Right renal cortex interstitium (tissue), 3 donors: ENCODE data around the gene MED26. TPM values are rescaled to one million over a fixed set of nuclear protein-coding genes. Genes with fewer than 3 reads are reported as not detected.

ENCODE experiments used
- polyA plus RNA-seq, 3 donors: library from polyadenylated mRNA; unstranded; fragments of 120-200 nt; gene quantifications; one replicate each; pipeline ENCODE4 v1.2.1, GENCODE V29; 2013; ENCODE audit not compliant: insufficient read length in 3 of 3

The MED26 gene
- polyA plus RNA-seq, 3 donors: 5.8 to 6.4 (median 5.9) TPM

Other genes with a start within 250 kb of the MED26 start
- gene EPS15L1, start 156.2 kb downstream of the MED26 start, polyA plus RNA-seq: 10 to 100 TPM; 24.9 to 29.3 (median 25.6) TPM
- under 1 TPM in 1 of 3 donors, not detected in 2; 0.12 TPM for gene CALR3, start 132.0 kb downstream of the MED26 start, polyA plus RNA-seq
- gene C19orf44, start 131.8 kb downstream of the MED26 start, polyA plus RNA-seq: 10 to 100 TPM; 10.9 to 14.9 (median 13.3) TPM
- gene CHERP, start 85.8 kb downstream of the MED26 start, polyA plus RNA-seq: 10 to 100 TPM; 28.9 to 30.1 (median 29.4) TPM
- 10 to 100 TPM; 40.0 to 42.8 (median 42.4) TPM for gene SLC35E1, start 55.8 kb downstream of the MED26 start, polyA plus RNA-seq
- gene SMIM7, start 31.9 kb upstream of the MED26 start, polyA plus RNA-seq: 100 to 1,000 TPM; 105 to 113 (median 110) TPM
- gene TMEM38A, start 32.9 kb upstream of the MED26 start, polyA plus RNA-seq: 1 to 10 TPM; 7.9 to 9.3 (median 8.0) TPM
- gene NWD1, start 91.6 kb upstream of the MED26 start, polyA plus RNA-seq: under 1 TPM; 0.04 to 0.06 (median 0.04) TPM
- gene SIN3B, start 201.2 kb upstream of the MED26 start, polyA plus RNA-seq: 10 to 100 TPM; 42.1 to 49.6 (median 44.1) TPM